Caco-2 (cell line): ENCODE data around the gene KMO. TPM values are rescaled to one million over a fixed set of nuclear protein-coding genes. Genes with fewer than 3 reads are reported as not detected.

Source experiments
- BruUV-seq: library from RNA; stranded (reverse); fragments of 400-500 nt; replicated peaks from 2 replicates; lab custom pipeline; 2021; lab: Mats Ljungman, UMichigan
- CTCF ChIA-PET: fragments of 300-600 bp; sonication (Branson Sonifier 250); formaldehyde crosslinking; loops from one replicate; lab custom pipeline; 2022; ENCODE audit warnings: antibody characterized with exemption; lab: Charles Lee
- POLR2A ChIA-PET: fragments of 300-600 bp; sonication (Branson Sonifier 250); formaldehyde crosslinking; loops from one replicate; lab custom pipeline; 2022; ENCODE audit warnings: antibody characterized with exemption; lab: Charles Lee
- DNase-seq, 2 experiments: peaks; one replicate each; pipeline versions ENCODE4 v3.0.0 to v3.0.0-alpha.2; 2020 to 2022
- H3K27me3 ChIP-seq: replicated peaks from 2 replicates; pipeline ENCODE4 v1.6.0; 2011; ENCODE audit warnings: low read length; ENCODE audit not compliant: control insufficient read depth, insufficient read depth
- H3K36me3 ChIP-seq: 2 replicates; pipeline ENCODE4 v1.5.1; 2011; ENCODE audit warnings: low read length; ENCODE audit not compliant: control insufficient read depth, insufficient read depth
- H3K4me1 ChIP-seq: fragments of 250-450 bp; sonication (Bioruptor Pico); 2 replicates; pipeline ENCODE4 v1.5.1; 2020; ENCODE audit warnings: mild to moderate bottlenecking
- H3K4me3 ChIP-seq: 2 replicates; pipeline ENCODE4 v1.5.1; 2011; ENCODE audit warnings: low read depth, mild to moderate bottlenecking, control low read depth, low read length
- H3K9me3 ChIP-seq: fragments of 250-450 bp; sonication (Bioruptor Pico); 2 replicates; pipeline ENCODE4 v1.5.1; 2020; ENCODE audit warnings: mild to moderate bottlenecking, moderate library complexity
- H3K27ac Mint-ChIP-seq: one replicate; pipeline ENCODE4 v1.8.0; 2022; ENCODE audit warnings: mixed read lengths; ENCODE audit not compliant: unreplicated experiment
- H3K27me3 Mint-ChIP-seq: one replicate; pipeline ENCODE4 v1.8.0; 2022; ENCODE audit warnings: mixed read lengths; ENCODE audit not compliant: insufficient read depth, unreplicated experiment
- H3K36me3 Mint-ChIP-seq: one replicate; pipeline ENCODE4 v1.8.0; 2022; ENCODE audit warnings: mild to moderate bottlenecking, mixed read lengths; ENCODE audit not compliant: insufficient read depth, unreplicated experiment
- H3K4me1 Mint-ChIP-seq: one replicate; pipeline ENCODE4 v1.8.0; 2022; ENCODE audit warnings: low read depth, mixed read lengths; ENCODE audit not compliant: unreplicated experiment
- H3K4me3 Mint-ChIP-seq: one replicate; pipeline ENCODE4 v1.8.0; 2022; ENCODE audit warnings: mild to moderate bottlenecking, moderate library complexity, mixed read lengths; ENCODE audit not compliant: unreplicated experiment
- H3K9me3 Mint-ChIP-seq: one replicate; pipeline ENCODE4 v1.8.0; 2022; ENCODE audit warnings: mixed read lengths; ENCODE audit not compliant: unreplicated experiment
- CTCF ChIP-seq, 2 experiments: fragments of 200-600 bp in 1 of 2; IDR thresholded peaks; 1 replicate in 1 of 2; 2 replicates in 1 of 2; pipeline versions ENCODE4 v1.5.1 to v1.8.0; 2011 to 2022; ENCODE audit warnings: antibody characterized with exemption in 1 of 2, control low read depth in 1 of 2, inconsistent platforms in 1 of 2, low read depth in 1 of 2, low read length in 1 of 2, mild to moderate bottlenecking in 1 of 2, moderate library complexity in 1 of 2; ENCODE audit not compliant: insufficient read depth in 1 of 2, severe bottlenecking in 1 of 2, unreplicated experiment in 1 of 2
- intact Hi-C: fragments of 100-400 bp; cut with micrococcal nuclease; formaldehyde crosslinking; loops from one replicate; pipeline ENCODE4 v1.10.0; 2022; ENCODE audit not compliant: unreplicated experiment
- total RNA-seq: library from RNA; stranded (reverse); gene quantifications from 2 replicates; pipeline ENCODE4 v1.2.3, GENCODE V29; 2022

Gene KMO
- total RNA-seq, 1 experiment from 2014 or later, result not detected

- no peak for TF ChIP-seq CTCF (IDR thresholded peaks at IDR 0.05; ENCODE audit: insufficient read depth in 1 of 2, low read depth in 1 of 2, low read length in 1 of 2, severe bottlenecking in 1 of 2, unreplicated experiment in 1 of 2)
- intact Hi-C loops, result no loop called here
- H3K9me3 ChIP-seq, result peaks cover 6% of the 10 kb centered on the region
- no peak overlapping the region for H3K4me3 ChIP-seq
- no peak overlapping the region for H3K27ac Mint-ChIP-seq
- no TSS peak for BruUV-seq
- DNase-seq, result no peak
- H3K4me1 ChIP-seq, result peaks cover 46% of the 10 kb centered on the region
- ChIA-PET POLR2A (no interaction called here), CTCF (no interaction called here)
- H3K4me1 Mint-ChIP-seq, result peaks cover 45% of the 10 kb centered on the region
- no peaks in the 10 kb centered on the region for H3K27me3 ChIP-seq
- H3K27me3 Mint-ChIP-seq, result no peaks in the 10 kb centered on the region
- no peak overlapping the region for H3K4me3 Mint-ChIP-seq
- H3K9me3 Mint-ChIP-seq, result peaks cover 10% of the 10 kb centered on the region
- peaks cover 47% of the 10 kb centered on the region for H3K36me3 Mint-ChIP-seq
- peaks cover 1% of the 10 kb centered on the region; the same call in 1 of the 2 replicates for H3K36me3 ChIP-seq
Observed at GRCh38 chr1:241635556-241636152, 103.5 kb downstream of the KMO start.

GRCh38 chr1:241636291-241636690 lies 104.1 kb downstream of the KMO start:
- no peaks in the 10 kb centered on the region for H3K27me3 Mint-ChIP-seq
- no TSS peak for BruUV-seq
- TF ChIP-seq CTCF (IDR thresholded peaks at IDR 0.05; ENCODE audit: insufficient read depth in 1 of 2, low read depth in 1 of 2, low read length in 1 of 2, severe bottlenecking in 1 of 2, unreplicated experiment in 1 of 2), result no peak
- H3K4me1 Mint-ChIP-seq, result peaks cover 48% of the 10 kb centered on the region
- Histone ChIP-seq H3K27me3 (no peaks in the 10 kb centered on the region), H3K36me3 (peaks cover 1% of the 10 kb centered on the region; the same call in 1 of the 2 replicates), H3K4me1 (peaks cover 53% of the 10 kb centered on the region), H3K4me3 (no peak overlapping the region), H3K9me3 (peaks cover 12% of the 10 kb centered on the region)
- H3K4me3 Mint-ChIP-seq, result no peak overlapping the region
- peaks cover 10% of the 10 kb centered on the region for H3K9me3 Mint-ChIP-seq
- intact Hi-C loops, result no loop called here
- peaks cover 47% of the 10 kb centered on the region for H3K36me3 Mint-ChIP-seq
- CTCF ChIA-PET, result no interaction called here
- no peak overlapping the region for H3K27ac Mint-ChIP-seq
- no peak for DNase-seq
- POLR2A ChIA-PET, result no interaction called here

- TF ChIP-seq CTCF (IDR thresholded peaks at IDR 0.05; ENCODE audit: insufficient read depth in 1 of 2, low read depth in 1 of 2, low read length in 1 of 2, severe bottlenecking in 1 of 2, unreplicated experiment in 1 of 2), result no peak
- BruUV-seq, result no TSS peak
- Histone ChIP-seq H3K4me3 (no peak overlapping the region), H3K36me3 (peaks cover 1% of the 10 kb centered on the region; the same call in 1 of the 2 replicates), H3K4me1 (peaks cover 56% of the 10 kb centered on the region), H3K27me3 (no peaks in the 10 kb centered on the region), H3K9me3 (peaks cover 15% of the 10 kb centered on the region)
- H3K4me1 Mint-ChIP-seq, result peaks cover 49% of the 10 kb centered on the region
- peaks cover 39% of the 10 kb centered on the region for H3K36me3 Mint-ChIP-seq
- peak overlapping the region; percentile 47 for H3K27ac Mint-ChIP-seq
- intact Hi-C loops, result no loop called here
- H3K9me3 Mint-ChIP-seq, result peaks cover 16% of the 10 kb centered on the region
- DNase-seq, result no peak
- CTCF ChIA-PET, result interaction anchor here (1.2 kb wide), 1 partner anchor 26 kb away, joined by 3 read pairs; no protein-coding TSS in a partner anchor
- POLR2A ChIA-PET, result no interaction called here
- H3K4me3 Mint-ChIP-seq, result peak overlapping the region; percentile 83
- no peaks in the 10 kb centered on the region for H3K27me3 Mint-ChIP-seq
Observed at GRCh38 chr1:241637046-241637590, 104.9 kb downstream of the KMO start.
